ENCODE results near the gene PHLPP1.

- TF ChIP-seq ZNF10 (tag by site-specific recombination; IDR thresholded peaks at IDR 0.05) (no peak), ZFP3 (tag by site-specific recombination; IDR thresholded peaks at IDR 0.05; ENCODE audit: low read depth) (no peak), ZNF292 (tag by site-specific recombination; IDR thresholded peaks at IDR 0.05; ENCODE audit: borderline replicate concordance, low read depth) (no peak), ATF2 (tag by site-specific recombination; IDR thresholded peaks at IDR 0.05; ENCODE audit: low read depth) (no peak), CTCF (tag by site-specific recombination; IDR thresholded peaks at IDR 0.05) (peak; percentile 49; the same call in 1 of the 2 replicates)
These were observed 242.6 kb downstream of the PHLPP1 start for GRCh38 chr18:62957885-62958472.
